Right lobe of liver (tissue), 6 donors: ENCODE data around the gene MRPL54. TPM values are rescaled to one million over a fixed set of nuclear protein-coding genes. Genes with fewer than 3 reads are reported as not detected.

Source experiments
- ATAC-seq, 4 donors: fragments of 200-7000 bp; cut with Tn5 transposase; one replicate each; pipeline ENCODE4 v1.9.1; 2020; ENCODE audit warnings: mild to moderate bottlenecking in 4 of 4, moderate library complexity in 4 of 4
- DNase-seq, 3 donors: peaks; one replicate each; pipeline ENCODE4 v3.0.0-alpha.2; 2020
- H3K27ac ChIP-seq, 3 donors: fragments of 200-600 bp; one replicate each; pipeline ENCODE4 v1.8.0; 2022
- H3K27me3 ChIP-seq, 2 donors: fragments of 200-600 bp; one replicate each; pipeline ENCODE4 v1.8.0; 2022
- H3K36me3 ChIP-seq, 4 donors: fragments of 200-600 bp; sonication (generic) in 1 of 4; one replicate each; pipeline versions ENCODE4 v1.5.1 to v1.8.0; 2017 to 2022; ENCODE audit warnings: control low read depth in 1 of 4
- H3K4me1 ChIP-seq, 4 donors: fragments of 200-600 bp; sonication (generic) in 1 of 4; one replicate each; pipeline versions ENCODE4 v1.5.1 to v1.8.0; 2017 to 2022; ENCODE audit warnings: control low read depth in 1 of 4
- H3K4me3 ChIP-seq, 3 donors: fragments of 200-600 bp; one replicate each; pipeline ENCODE4 v1.8.0; 2022
- H3K9me3 ChIP-seq, 4 donors: fragments of 200-600 bp; sonication (generic) in 1 of 4; one replicate each; pipeline versions ENCODE4 v1.5.1 to v1.8.0; 2017 to 2022; ENCODE audit warnings: control low read depth in 1 of 4
- CTCF ChIP-seq, 4 donors: fragments of 200-600 bp in 3 of 4; fragments of 450-650 bp in 1 of 4; IDR thresholded peaks; one replicate each; pipeline versions ENCODE4 v1.5.1 to v1.8.0; 2016 to 2022; ENCODE audit warnings: antibody characterized with exemption in 4 of 4, mild to moderate bottlenecking in 2 of 4
- POLR2A ChIP-seq: fragments of 450-650 bp; IDR thresholded peaks from one replicate; pipeline ENCODE4 v1.6.1; 2017; ENCODE audit warnings: antibody characterized with exemption, mild to moderate bottlenecking
- WGBS: methylation state at CpG from one replicate; pipeline ENCODE4 v1.1.6; 2018; ENCODE audit warnings: low coverage, low lambda C conversion rate; ENCODE audit not compliant: insufficient coverage; ENCODE audit errors: missing lambda C conversion rate; 5-methylcytosine and 5-hydroxymethylcytosine counted together
- intact Hi-C, 2 donors: fragments of 100-400 bp; cut with DNase I; formaldehyde crosslinking; loops; one replicate each; pipeline versions ENCODE4 v1.11.2 to v1.14.1; 2022
- total RNA-seq, 6 experiments: library from RNA; depleted of rRNA in 2 of 6; stranded (reverse); fragments of >200 nt in 2 of 6; fragmentation: NEBNext Ultra II Directional in 3 of 6; extraction: Animal tissue kit (Norgen Biotek cat#: 25700) in 3 of 6; gene quantifications; one replicate each; pipeline versions ENCODE4 v1.1.0 to v1.2.4, GENCODE V29; 2016 to 2023
- donor health status: DM: no; HTN: yes; CAD: no.
- donor health status: DM: no; HTN: no; CAD: no.
- donor health status: DM: no; HTN: no; CAD: no.
- donor health status: DM: no; HTN: yes; CAD: no.
- donor health status: DM: no; HTN: yes; CAD: no.

MRPL54 gene
- total RNA-seq, 6 experiments from 2014 or later, result 52.5 to 81.2 (median 61.9) TPM

- 82% methylated on average over 14 of the region's 31 CpGs for WGBS
- Histone ChIP-seq H3K4me1 (no peaks in the 10 kb centered on the region), H3K27me3 (no peaks in the 10 kb centered on the region), H3K4me3 (no peak overlapping the region), H3K27ac (no peak overlapping the region), H3K36me3 (peaks cover 0 to 14% (median 1%) of the 10 kb centered on the region in 4 donors), H3K9me3 (no peaks in the 10 kb centered on the region)
- ATAC-seq (no peak), DNase-seq (no peak)
- no peak for TF ChIP-seq POLR2A
- no peak for TF ChIP-seq CTCF (IDR thresholded peaks at IDR 0.05)
- intact Hi-C loops, result no loop called here
Observed at GRCh38 chr19:3746371-3747056, 16.0 kb upstream of the MRPL54 start.

- intact Hi-C loops, result no loop called here
- Histone ChIP-seq H3K4me3 (no peak overlapping the region), H3K36me3 (peaks cover 0 to 33% (median 1%) of the 10 kb centered on the region in 4 donors), H3K27ac (no peak overlapping the region), H3K4me1 (no peaks in the 10 kb centered on the region), H3K9me3 (no peaks in the 10 kb centered on the region), H3K27me3 (no peaks in the 10 kb centered on the region)
- DNase-seq (peak in 2 of 3 donors; percentile 57 to 64), ATAC-seq (peak; percentile 55 to 67 (median 61))
- no peak for TF ChIP-seq POLR2A
- no peak for TF ChIP-seq CTCF (IDR thresholded peaks at IDR 0.05)
- WGBS, result 37% methylated on average over 8 of the region's 8 CpGs
Observed at GRCh38 chr19:3748965-3749364, 13.5 kb upstream of the MRPL54 start.

GRCh38 chr19:3750211-3750610 lies 12.3 kb upstream of the MRPL54 start:
- DNase-seq (no peak), ATAC-seq (no peak)
- peaks cover 0 to 33% (median 1%) of the 10 kb centered on the region in 4 donors for H3K36me3 ChIP-seq
- intact Hi-C loops, result no loop called here
- H3K4me3 ChIP-seq, result no peak overlapping the region
- H3K27me3 ChIP-seq, result no peaks in the 10 kb centered on the region
- no peaks in the 10 kb centered on the region for H3K9me3 ChIP-seq
- TF ChIP-seq POLR2A, result no peak
- no peak for TF ChIP-seq CTCF (IDR thresholded peaks at IDR 0.05)
- H3K4me1 ChIP-seq, result no peaks in the 10 kb centered on the region
- no peak overlapping the region for H3K27ac ChIP-seq
- WGBS, result 100% methylated on average over 1 of the region's 2 CpGs

- TF ChIP-seq CTCF (IDR thresholded peaks at IDR 0.05) (no peak), POLR2A (no peak)
- no peaks in the 10 kb centered on the region for H3K27me3 ChIP-seq
- DNase-seq (no peak), ATAC-seq (no peak)
- no peaks in the 10 kb centered on the region for H3K4me1 ChIP-seq
- H3K36me3 ChIP-seq, result peaks cover 0 to 33% (median 1%) of the 10 kb centered on the region in 4 donors
- 80% methylated on average over 2 of the region's 30 CpGs for WGBS
- no peaks in the 10 kb centered on the region for H3K9me3 ChIP-seq
- no peak overlapping the region for H3K4me3 ChIP-seq
- intact Hi-C loops, result no loop called here
- no peak overlapping the region for H3K27ac ChIP-seq
Observed at GRCh38 chr19:3751236-3751635, 11.2 kb upstream of the MRPL54 start.
